Fibroblast of mammary gland (primary cell): ENCODE data around the gene ZNF532.

ENCODE experiments used
- DNase-seq: peaks from one replicate; pipeline ENCODE4 v3.0.0-alpha.2; 2010; ENCODE audit warnings: low read depth
- H3K4me3 ChIP-seq: 2 replicates; pipeline ENCODE4 v1.5.1; 2011; ENCODE audit warnings: low read depth, mild to moderate bottlenecking, low read length, moderate library complexity; ENCODE audit not compliant: control insufficient read depth
- CTCF ChIP-seq: conservative IDR thresholded peaks from 2 replicates; pipeline ENCODE4 v1.5.1; 2011; ENCODE audit warnings: low read depth, low read length, inconsistent platforms; ENCODE audit not compliant: control insufficient read depth, insufficient read depth

Gene ZNF532

GRCh38 chr18:59011786-59012185, 147.1 kb downstream of the ZNF532 start:
- no peak overlapping the region for H3K4me3 ChIP-seq
- TF ChIP-seq CTCF = no peak

GRCh38 chr18:59012815-59013705, 148.4 kb downstream of the ZNF532 start:
- TF ChIP-seq CTCF = no peak
- H3K4me3 ChIP-seq = no peak overlapping the region
- DNase-seq = no peak

More at GRCh38 chr18:59011786-59012185, 147.1 kb downstream of the ZNF532 start:
- DNase-seq = no peak

GRCh38 chr18:59013744-59014143, 149.1 kb downstream of the ZNF532 start:
- TF ChIP-seq CTCF = no peak
- DNase-seq = no peak
- H3K4me3 ChIP-seq = no peak overlapping the region

- H3K4me3 ChIP-seq = no peak overlapping the region
- no peak for DNase-seq
- no peak for TF ChIP-seq CTCF
These were observed 151.0 kb downstream of the ZNF532 start for GRCh38 chr18:59015531-59016152.

- DNase-seq = no peak
- no peak overlapping the region for H3K4me3 ChIP-seq
- TF ChIP-seq CTCF = no peak
These were observed 156.8 kb downstream of the ZNF532 start for GRCh38 chr18:59021500-59021899.

- H3K4me3 ChIP-seq = no peak overlapping the region
- peak; percentile 64 for DNase-seq
- no peak for TF ChIP-seq CTCF
These were observed 157.7 kb downstream of the ZNF532 start for GRCh38 chr18:59022167-59022945.
